CD4-positive, alpha-beta T cell treated with Interleukin-17A for 1 hour (primary cell): ENCODE results near the gene TNFRSF13B.

Experiments used
- DNase-seq: peaks from one replicate; pipeline ENCODE4 v3.0.0-alpha.2; 2020

The TNFRSF13B gene

GRCh38 chr17:16936536-16937310 lies 35.2 kb downstream of the TNFRSF13B start:
- DNase-seq = no peak

- no peak for DNase-seq
These were observed 36.1 kb downstream of the TNFRSF13B start for GRCh38 chr17:16935786-16936185.

DNA sequence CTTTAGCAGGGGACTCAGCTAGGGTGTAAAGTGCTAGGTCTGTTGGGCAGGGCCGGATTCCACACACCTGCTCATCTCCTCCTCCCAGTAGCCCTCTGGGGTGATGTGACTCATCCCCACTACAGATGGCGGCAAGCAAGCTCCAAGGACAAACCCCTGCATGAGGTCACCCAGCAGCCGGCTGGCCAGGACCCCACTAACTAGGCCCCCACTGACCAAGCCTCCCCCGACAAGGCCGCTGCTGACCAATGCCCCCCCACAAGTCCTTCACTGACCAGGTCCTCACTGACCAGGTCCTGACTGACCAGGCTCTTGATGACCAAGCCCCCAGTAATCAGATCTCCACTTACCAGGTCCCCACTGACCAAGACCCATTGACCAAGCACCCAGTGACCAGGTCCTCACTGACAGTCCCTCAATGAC lies 36.7 kb downstream of the TNFRSF13B start:
- DNase-seq = no peak

DNA sequence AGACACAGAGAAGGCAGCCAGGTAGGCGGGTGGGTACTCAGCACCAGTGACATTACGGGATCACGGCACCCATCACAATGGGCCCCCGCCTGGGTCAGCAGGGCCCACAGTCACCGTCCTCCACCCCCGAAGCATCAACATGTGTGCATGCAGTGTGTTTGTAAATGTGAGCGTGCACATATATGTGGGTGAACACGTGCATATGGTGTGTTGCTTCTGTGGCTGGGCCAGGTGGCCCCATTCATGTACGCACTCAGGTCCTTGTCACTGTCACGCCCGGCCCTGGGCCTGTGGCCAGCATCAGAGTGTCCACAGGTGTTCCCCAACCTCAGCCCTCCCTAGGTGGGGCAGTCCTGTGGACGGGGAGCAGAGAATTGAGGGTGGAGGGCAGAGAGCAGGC lies 37.1 kb downstream of the TNFRSF13B start:
- DNase-seq = no peak

GRCh38 chr17:16934133-16934795 lies 37.7 kb downstream of the TNFRSF13B start:
- no peak for DNase-seq

- no peak for DNase-seq
These were observed 38.4 kb downstream of the TNFRSF13B start for GRCh38 chr17:16933317-16934132.

DNA sequence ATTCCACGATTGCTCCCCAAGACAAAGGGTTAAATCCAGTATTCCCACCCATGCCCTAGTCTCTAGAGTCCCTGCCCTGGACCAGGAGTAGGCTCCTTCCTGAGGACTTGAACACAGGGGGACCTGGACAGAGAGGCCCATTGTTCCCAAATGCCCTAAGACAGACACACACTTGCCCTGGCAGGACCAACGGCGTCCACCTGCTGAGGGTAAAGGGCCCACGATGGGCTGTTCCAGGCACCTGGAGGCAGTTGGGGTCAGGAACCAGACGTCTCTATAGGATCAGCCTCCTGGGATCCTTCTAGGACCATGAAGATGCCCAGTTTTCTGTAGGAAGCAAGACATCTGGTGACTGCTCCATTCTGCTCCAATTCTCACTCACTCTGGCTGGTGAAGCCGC lies 39.3 kb downstream of the TNFRSF13B start:
- no peak for DNase-seq

DNA sequence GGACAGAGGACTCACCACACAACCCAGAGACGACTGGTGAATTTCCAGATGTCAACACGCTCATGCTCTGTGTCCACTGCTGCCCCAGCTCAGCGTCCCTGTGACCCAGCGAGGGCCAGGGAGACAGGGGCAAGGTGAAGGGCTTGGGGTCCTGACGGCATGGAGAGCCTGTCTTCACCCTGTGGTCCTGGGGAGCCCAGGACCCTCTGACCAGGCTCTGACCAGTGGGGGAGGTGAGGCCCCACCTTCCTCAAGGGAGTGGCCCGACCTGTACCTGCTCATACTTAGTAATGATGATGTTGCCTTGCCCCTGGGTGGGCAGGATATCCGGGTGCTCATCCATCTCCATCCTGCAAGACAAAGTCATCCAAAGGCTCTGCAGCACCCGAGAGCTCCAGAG lies 39.8 kb downstream of the TNFRSF13B start:
- no peak for DNase-seq

DNA sequence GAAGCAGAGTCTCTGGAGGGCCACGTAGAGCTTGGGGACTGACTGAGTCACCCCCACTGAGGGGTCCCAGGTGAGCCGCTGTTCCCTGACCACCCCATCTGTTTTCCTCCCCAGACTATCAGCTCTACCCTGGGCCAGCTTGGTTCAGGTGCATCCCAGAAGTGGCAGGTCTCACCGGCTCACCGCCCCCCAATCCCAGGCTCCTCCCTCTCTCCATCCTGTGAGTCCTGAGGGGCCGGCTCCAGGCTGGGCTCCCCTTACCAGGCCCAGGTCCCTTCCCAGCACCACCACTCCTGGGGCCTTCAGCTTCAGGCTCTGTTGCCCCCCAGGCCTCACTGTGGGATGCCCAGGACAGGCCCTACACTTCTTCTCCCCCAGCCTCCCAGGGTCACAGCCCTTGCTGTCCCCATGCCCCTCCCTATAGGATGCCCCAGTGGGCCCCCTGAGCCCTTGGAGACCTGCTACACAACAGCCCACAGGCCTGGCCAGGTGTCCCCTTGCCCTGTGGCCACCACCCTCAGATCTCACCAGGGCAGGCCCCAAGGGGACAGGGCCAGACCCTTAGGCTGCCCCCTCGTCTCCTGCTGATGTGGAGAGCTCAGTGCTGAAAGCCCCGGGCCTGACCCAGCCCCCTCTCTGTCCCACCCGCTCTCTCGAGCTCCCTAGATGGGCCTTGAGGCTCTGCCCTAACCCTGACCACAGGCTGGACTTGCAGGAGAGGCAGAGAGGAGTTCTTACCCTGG lies 40.4 kb downstream of the TNFRSF13B start:
- no peak for DNase-seq

- no peak for DNase-seq
These were observed 41.2 kb downstream of the TNFRSF13B start for GRCh38 chr17:16930571-16931317.

- DNase-seq = no peak
These were observed 42.0 kb downstream of the TNFRSF13B start for GRCh38 chr17:16929757-16930520.

GRCh38 chr17:16929035-16929680 lies 42.8 kb downstream of the TNFRSF13B start:
- no peak for DNase-seq

DNA sequence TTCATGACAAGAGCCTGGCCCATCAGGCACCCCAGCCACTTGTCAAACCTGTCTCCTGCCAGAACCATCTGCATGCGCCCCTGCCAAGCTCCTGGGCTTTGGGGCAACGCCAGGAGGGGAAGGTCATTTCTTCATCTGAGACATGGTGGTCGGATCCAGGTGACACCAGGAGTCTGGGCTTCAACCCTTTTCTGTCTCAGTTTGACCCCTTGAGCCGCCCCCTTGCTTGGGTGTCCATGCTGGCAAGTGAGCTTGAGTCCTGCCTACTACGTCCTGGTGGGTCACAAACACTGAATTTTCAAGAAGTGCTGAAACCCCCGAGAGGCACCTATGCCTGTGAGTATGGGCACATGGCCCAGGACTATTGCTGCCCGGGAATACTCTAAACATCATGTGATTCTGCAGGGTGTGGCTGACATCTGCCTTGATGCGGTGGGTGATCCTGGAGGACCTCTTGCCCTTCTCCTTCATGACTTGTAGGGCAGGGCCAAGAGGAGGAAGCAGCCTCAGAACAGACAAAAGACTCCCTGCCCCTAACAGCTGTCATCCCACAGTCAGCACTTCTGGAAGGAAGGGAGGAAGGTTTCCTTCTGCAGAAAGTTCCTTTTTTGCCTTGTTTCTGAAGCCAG lies 43.4 kb downstream of the TNFRSF13B start:
- DNase-seq = no peak

DNA sequence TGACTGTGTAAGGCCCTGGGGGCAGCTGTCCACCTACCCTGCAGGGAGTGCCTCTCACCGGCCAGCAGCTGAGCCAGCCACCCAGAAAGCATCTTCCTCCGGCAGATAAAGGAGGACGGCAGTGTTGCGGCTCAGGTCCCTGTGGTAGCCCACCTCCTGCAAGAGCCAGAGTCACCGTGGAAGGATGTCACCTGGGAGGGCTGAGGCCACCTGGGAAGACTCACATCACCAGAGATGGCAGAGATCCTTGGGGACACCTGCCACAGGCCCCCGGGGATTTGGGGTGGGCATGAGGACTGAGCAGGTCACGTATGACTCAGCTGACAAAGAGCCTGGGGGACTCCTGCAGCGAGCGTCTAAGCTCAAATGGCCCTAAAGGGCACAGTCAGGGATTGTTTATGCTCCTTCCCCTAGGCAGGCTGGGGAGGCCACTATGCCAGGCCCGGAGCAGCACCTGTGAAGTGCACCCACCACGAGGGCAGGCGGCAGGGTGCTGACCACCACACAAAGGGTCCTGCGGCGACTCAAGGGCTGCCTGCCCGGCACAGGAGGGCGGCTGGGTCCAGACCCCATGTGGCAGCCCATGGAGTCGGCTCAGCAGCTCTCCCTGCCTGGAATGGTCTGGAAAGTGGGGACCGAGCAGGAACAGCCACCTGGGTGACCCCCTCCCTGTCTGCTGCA lies 44.1 kb downstream of the TNFRSF13B start:
- DNase-seq = no peak

DNA sequence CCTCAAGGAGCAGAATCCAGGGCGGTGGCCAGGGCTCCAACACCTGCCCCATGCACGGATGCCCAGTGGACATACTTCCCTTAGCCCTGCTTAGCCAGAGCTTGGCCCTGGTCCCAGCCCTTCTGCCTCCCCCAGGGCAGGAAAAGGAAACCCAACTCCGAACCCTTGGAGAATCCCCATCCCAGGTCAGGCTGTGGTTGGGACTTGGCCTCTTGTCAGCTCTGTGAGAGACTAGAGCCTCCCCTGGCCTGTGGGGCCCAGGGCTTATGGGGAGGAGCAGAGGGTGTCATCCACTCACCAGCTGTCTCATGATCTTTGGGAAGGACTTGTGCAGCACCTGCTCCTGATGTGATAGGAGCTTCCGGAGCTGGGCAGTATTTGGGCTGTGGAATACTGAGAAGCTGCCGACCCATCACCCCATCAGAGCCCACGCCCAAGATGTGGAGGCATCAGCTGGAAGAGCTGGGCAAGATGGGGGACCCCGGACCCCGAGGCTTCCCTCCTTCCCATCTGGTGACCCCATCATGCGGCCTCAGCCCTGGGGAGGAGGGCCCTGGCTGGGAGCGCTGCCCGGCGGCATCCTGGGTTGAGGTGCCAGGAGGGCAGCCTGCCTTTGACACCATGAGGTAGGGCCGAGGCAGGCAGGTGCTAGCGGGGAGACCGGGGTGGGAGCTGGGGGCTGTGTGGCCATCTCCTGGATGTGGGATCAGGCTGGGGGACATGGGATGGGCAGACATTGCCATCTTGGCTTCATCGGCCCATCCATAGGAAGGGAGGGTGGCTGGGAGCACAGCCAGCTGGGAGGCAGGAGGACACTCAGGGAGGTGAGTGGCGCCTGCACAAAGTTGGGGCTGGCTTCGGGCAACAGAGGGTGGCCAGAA lies 45.1 kb downstream of the TNFRSF13B start:
- DNase-seq = no peak

GRCh38 chr17:16926061-16926511 lies 45.8 kb downstream of the TNFRSF13B start:
- DNase-seq = no peak

DNA sequence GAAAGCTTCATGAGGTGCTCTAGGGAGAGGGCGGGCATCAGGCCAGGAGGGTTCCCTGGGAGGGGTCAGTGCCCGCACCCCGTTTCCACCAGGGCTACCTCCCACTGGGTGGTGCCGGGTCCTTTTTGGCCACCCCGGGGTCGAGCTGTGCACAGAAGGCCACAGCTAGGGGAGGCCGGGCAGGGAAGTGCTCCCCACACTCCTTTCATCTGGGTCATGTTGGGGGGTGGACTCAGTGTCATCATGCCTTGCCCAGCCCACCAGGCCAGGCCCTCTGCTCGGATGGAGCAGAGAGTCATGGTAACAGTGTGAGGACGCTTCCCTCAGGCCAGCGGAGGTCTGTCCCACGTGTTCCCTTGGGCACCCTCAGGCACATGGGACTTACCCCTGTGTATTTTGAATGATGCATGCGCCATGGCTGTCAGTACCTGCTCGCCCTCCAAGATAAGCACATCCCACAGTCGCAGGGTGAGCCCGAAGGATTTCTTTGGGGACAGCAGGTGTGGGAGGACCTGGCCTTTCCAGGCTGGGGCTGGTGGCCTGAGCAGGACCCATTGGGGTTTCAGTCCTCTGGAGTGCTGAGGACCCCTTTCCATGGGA lies 46.4 kb downstream of the TNFRSF13B start:
- DNase-seq = no peak
